HUDEP-2 (cell line): ENCODE measurements around the gene PAX3.
"Not testable (repeated sequence)": the region's sequence is repeated elsewhere in the genome, so short reads cannot be mapped to it uniquely, and the experiment has no call there.

Experiments used
- DNase-seq, 76 experiments: peaks; one replicate each; lab custom pipeline; 2025; ENCODE audit not compliant: unreplicated experiment in 76 of 76; lab: John Stamatoyannopoulos, UW

The PAX3 gene

DNA sequence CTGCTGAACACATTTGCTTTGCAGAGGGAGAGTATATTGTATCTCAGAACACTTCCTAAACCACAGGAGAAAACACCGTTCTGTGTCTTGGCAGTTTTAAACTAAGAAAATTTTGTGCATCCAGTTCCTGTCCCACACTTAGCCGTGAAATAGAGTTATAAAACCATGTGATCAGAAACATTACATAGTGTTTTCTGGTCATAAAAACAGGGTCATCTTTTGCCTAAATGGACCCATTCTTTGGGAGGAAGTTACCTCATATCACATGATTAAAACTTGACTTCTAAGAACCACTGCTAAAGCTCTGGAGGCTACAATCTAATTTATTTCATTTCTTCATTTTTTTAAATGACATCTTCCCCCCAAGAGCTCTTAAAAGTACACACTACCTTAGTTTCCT, 138.7 kb downstream of the PAX3 start:
- DNase-seq = no peak

DNA sequence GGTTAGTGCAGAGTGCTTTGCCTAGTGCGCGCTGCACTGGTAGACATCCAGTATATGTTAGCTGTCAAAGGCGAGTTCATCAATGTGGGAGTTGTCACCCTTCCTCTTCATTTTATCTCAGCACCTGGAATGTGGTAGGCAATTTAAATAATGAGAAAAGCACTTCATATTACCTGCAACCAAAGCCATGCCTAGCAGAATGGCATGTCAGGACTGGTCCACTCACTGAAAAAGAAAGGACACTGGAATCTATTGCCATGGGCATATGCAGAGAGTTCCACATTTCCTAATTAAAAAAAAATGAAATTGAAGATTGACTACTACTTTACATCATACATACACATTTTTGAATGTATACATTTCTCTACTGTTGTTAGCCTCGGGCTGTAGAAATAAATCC, 139.6 kb downstream of the PAX3 start:
- DNase-seq = no peak

DNA sequence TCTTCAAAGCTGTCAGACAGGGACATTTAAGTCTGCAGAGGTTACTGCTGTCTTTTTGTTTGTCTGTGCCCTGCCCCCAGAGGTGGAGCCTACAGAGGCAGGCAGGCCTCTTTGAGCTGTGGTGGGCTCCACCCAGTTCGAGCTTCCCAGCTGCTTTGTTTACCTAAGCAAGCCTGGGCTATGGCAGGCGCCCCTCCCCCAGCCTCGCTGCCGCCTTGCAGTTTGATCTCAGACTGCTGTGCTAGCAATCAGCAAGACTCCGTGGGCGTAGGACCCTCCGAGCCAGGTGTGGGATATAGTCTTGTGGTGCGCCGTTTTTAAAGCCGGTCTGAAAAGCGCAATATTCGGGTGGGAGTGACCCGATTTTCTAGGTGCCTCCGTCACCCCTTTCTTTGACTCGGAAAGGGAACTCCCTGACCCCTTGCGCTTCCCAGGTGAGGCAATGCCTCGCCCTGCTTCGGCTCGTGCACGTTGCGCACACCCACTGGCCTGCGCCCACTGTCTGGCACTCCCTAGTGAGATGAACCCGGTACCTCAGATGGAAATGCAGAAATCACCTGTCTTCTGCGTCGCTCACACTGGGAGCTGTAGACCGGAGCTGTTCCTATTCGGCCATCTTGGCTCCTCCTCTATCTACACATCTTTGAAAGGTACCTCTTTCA, 143.7 kb downstream of the PAX3 start:
- DNase-seq = not testable (repeated sequence)
